Measurements from ENCODE around the gene MAP4K4. TPM values are rescaled to one million over a fixed set of nuclear protein-coding genes. Genes with fewer than 3 reads are reported as not detected.

MAP4K4 gene
- total RNA-seq, 8 experiments from 2014 or later = 72.4 to 551 (median 123) TPM

DNA sequence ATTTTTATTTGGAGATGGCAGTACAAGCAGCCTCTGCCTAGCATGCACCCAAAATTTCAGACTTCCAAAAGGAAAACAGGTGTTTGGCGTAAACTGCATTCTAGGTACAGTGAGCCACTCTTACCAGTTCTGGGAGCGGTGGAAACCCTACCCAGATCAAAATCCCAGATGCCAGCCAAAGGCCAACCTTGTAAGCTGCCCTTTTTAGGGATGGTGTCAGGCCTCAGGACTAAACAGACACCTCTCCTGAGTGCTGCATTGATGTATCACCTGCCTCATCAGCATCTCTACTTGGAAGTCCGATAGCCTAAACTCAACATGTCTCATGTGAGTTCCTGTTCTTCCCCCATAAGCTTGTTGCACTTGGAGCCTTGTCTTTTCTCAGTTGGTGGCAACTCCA, 104.0 kb downstream of the MAP4K4 start:
- in situ Hi-C loops (cut with MboI; ENCODE audit: low pct_unique_long_range_greater_than_20kb in 2 of 9, low sequenced_read_pairs in 9 of 9, unreplicated experiment in 9 of 9) = loop anchor here in 1 of 9 experiments (25.0 kb wide), 1 partner anchor 289 kb away; no protein-coding TSS in a partner anchor
- H3K27ac ChIP-seq = no peak overlapping the region
- peaks cover 44 to 46% of the 10 kb centered on the region in 2 donors for H3K4me1 ChIP-seq (replicated peaks in 1 of 2)
- 80 to 100% (median 100%) methylated on average over 1 to 3 of the region's 3 CpGs; no CpG with 5 or more reads in 3 of the 10 experiments for WGBS, 10 experiments
- no peak overlapping the region for H3K4me3 ChIP-seq
- ATAC-seq (replicated peaks in 6 of 8) = no peak

DNA sequence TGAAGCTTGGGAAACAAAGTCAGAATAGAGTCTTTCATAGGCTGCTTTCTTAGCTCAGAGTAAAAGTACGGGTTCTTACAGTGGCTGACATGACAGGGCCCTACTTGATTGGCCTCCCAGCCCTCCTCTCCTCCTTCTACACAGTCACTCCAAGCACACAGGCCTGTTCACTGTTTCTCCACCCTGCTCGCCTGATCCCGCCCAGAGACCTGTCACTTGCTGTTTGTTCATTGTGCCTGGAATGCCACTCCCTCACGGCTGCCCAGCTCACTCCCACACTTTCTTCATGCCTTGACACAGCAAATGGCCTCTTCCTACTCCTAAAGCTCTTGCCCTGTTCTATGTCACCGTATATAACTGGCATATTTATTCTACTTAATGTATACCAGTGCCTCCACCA, 104.8 kb downstream of the MAP4K4 start:
- in situ Hi-C loops (cut with MboI; ENCODE audit: low pct_unique_long_range_greater_than_20kb in 2 of 9, low sequenced_read_pairs in 9 of 9, unreplicated experiment in 9 of 9) = loop anchor here in 1 of 9 experiments (25.0 kb wide), 1 partner anchor 290 kb away; no protein-coding TSS in a partner anchor
- WGBS, 10 experiments = 40 to 100% (median 83%) methylated on average over 1 to 4 of the region's 5 CpGs; no CpG with 5 or more reads in 1 of the 10 experiments
- no peak overlapping the region for H3K4me3 ChIP-seq
- H3K27ac ChIP-seq = no peak overlapping the region
- peaks cover 41 to 46% of the 10 kb centered on the region in 2 donors for H3K4me1 ChIP-seq (replicated peaks in 1 of 2)
- peak; percentile 35 to 80 (median 44) for ATAC-seq (replicated peaks in 6 of 8)

DNA sequence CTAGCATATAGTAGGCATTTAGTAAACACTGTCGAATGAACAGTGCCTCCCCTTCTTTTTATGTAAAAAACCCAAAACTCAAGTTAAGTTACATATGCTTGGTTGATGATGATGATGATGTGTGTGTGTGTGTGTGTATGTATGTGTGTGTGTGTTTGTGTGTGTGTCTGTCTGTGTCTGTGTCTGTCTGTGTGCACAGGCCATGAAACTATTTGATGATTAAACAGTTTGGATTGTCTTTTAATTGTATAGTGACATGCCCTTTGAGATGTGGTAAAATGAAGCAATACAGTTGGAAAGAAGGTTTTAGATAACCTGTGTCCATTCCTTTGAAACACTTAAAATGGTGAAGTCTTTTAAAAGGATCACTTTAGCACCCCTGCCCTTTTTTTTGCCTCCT, 105.6 kb downstream of the MAP4K4 start:
- ATAC-seq (replicated peaks in 6 of 8) = no peak
- in situ Hi-C loops (cut with MboI; ENCODE audit: low pct_unique_long_range_greater_than_20kb in 2 of 9, low sequenced_read_pairs in 9 of 9, unreplicated experiment in 9 of 9) = loop anchor here in 1 of 9 experiments (25.0 kb wide), 1 partner anchor 291 kb away; no protein-coding TSS in a partner anchor
- H3K4me3 ChIP-seq = no peak overlapping the region
- peaks cover 41 to 43% of the 10 kb centered on the region in 2 donors for H3K4me1 ChIP-seq (replicated peaks in 1 of 2)
- H3K27ac ChIP-seq = no peak overlapping the region
- WGBS, 10 experiments = 40 to 80% (median 69%) methylated on average over 1 of the region's 1 CpG; no CpG with 5 or more reads in 6 of the 10 experiments

DNA sequence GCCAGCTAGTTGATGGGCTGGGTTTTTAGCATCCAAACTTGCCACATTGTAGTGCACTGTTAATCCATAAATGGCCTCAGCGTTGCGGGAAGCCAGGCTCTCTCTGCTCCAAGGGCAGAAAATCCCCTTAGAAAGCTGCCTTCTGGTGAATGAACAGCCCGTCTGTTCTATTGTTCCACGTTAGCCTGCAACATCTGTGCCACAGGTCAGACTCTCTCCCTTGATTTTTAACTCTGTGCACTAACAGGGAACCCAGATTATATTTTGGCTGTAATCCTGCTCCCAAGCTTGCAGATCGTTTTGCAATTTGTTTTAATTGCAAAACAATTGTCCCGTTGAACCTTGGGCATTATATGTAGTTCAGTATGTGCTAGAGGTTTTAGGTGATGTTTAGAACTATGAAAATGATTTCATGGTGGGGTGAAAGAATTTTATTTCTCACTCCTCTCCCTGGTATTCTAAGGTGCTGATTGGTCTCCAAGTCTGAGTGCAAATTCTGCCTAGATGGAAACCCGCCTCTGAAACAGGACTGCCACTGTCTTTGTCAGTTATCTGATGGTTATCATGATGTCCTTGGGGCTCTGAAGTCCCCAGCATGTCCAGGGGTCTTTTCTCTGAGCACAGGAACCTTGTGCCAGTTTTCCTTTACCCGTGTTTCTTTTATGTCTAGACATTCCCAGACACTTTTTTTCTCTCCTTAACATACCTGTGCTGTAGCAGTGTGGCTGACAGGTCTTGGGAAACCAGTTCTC, 106.6 kb downstream of the MAP4K4 start:
- H3K27ac ChIP-seq = peak overlapping the region in 1 of 2 donors; percentile 18
- no peak overlapping the region for H3K4me3 ChIP-seq
- peaks cover 37 to 41% of the 10 kb centered on the region in 2 donors for H3K4me1 ChIP-seq (replicated peaks in 1 of 2)
- in situ Hi-C loops (cut with MboI; ENCODE audit: low pct_unique_long_range_greater_than_20kb in 2 of 9, low sequenced_read_pairs in 9 of 9, unreplicated experiment in 9 of 9) = loop anchor here in 1 of 9 experiments (25.0 kb wide), 1 partner anchor 292 kb away; no protein-coding TSS in a partner anchor
- 9 to 80% (median 40%) methylated on average over 1 to 8 of the region's 8 CpGs; no CpG with 5 or more reads in 1 of the 10 experiments for WGBS, 10 experiments
- ATAC-seq (replicated peaks in 6 of 8) = peak in 5 of 8 experiments; percentile 49 to 66 (median 63)

DNA sequence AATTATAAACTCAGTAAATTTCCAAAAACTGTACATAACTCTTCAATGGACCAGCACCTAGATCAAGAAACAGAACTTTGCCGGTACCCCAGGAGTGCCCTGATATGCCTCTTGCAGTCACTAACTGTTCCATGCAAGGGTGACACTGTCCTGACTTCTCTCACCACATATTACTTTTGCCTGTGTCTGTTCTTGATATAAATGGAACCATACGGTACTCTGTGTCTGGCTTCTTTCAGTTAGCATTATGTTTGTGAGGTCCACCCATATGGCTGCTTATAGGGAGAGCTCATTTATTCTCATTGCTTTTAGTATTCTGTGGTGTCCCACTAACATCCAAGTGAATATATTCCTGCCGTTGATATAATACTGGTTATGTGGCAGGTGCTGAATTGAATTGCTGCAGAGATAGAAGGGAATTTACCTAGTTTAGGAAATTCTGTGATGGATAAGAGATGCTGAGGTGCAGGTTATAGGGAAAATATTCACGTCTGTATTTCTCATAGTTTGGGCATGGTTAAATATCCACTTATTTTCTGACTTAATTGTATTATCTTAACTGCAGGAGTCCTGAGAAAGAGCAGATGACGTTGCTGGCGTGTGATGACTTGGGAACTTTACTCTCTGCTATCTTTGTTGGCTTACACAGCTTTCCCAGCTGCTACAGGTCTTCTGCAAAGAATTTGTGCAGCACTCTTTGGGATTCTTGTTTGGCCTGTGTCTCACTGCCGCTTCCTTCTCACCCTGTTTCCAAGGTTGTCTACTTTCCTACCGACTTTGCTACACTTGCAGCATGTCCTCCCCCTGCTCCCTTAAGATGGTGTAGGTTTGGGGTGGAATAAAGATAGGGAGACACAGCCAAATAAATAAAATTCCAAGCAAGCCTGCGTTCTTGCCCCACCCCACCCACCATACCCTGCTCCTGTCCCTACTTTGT, 107.9 kb downstream of the MAP4K4 start:
- H3K27ac ChIP-seq = peak overlapping the region in 1 of 2 donors; percentile 46
- 54 to 80% (median 64%) methylated on average over 1 to 8 of the region's 9 CpGs; no CpG with 5 or more reads in 2 of the 10 experiments for WGBS, 10 experiments
- no peak overlapping the region for H3K4me3 ChIP-seq
- peaks cover 43 to 45% of the 10 kb centered on the region in 2 donors for H3K4me1 ChIP-seq (replicated peaks in 1 of 2)
- in situ Hi-C loops (cut with MboI; ENCODE audit: low pct_unique_long_range_greater_than_20kb in 2 of 9, low sequenced_read_pairs in 9 of 9, unreplicated experiment in 9 of 9) = loop anchor here in 1 of 9 experiments (25.0 kb wide), 1 partner anchor 293 kb away; no protein-coding TSS in a partner anchor
- peak in 5 of 8 experiments; percentile 15 to 28 (median 16) for ATAC-seq (replicated peaks in 6 of 8)

DNA sequence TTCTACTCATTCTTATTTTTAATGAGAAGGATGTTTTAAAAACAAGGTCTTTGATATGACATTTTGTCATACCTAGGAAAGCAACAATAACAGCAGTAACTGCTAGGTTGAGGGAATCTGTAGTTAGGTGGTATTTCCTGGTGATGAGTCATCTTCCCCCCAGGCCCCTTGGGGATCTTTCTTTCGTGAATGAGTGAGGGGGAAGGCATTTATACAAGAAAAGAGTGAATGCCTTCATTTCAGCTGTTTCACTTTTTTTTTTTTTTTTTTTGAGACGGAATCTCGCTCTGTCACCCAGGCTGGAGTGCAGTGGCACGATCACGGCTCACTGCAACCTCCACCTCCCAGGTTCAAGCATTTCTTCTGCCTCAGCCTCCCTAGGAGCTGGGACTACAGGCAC, 108.6 kb downstream of the MAP4K4 start:
- in situ Hi-C loops (cut with MboI; ENCODE audit: low pct_unique_long_range_greater_than_20kb in 2 of 9, low sequenced_read_pairs in 9 of 9, unreplicated experiment in 9 of 9) = loop anchor here in 1 of 9 experiments (25.0 kb wide), 1 partner anchor 294 kb away; no protein-coding TSS in a partner anchor
- Histone ChIP-seq H3K4me3 (no peak overlapping the region), H3K27ac (peak overlapping the region in 1 of 2 donors; percentile 46), H3K4me1 (replicated peaks in 1 of 2) (peaks cover 36 to 41% of the 10 kb centered on the region in 2 donors)
- peak in 6 of 8 experiments; percentile 2 to 80 (median 70) for ATAC-seq (replicated peaks in 6 of 8)
- 0 to 60% (median 7%) methylated on average over 1 to 5 of the region's 5 CpGs; no CpG with 5 or more reads in 2 of the 10 experiments for WGBS, 10 experiments

DNA sequence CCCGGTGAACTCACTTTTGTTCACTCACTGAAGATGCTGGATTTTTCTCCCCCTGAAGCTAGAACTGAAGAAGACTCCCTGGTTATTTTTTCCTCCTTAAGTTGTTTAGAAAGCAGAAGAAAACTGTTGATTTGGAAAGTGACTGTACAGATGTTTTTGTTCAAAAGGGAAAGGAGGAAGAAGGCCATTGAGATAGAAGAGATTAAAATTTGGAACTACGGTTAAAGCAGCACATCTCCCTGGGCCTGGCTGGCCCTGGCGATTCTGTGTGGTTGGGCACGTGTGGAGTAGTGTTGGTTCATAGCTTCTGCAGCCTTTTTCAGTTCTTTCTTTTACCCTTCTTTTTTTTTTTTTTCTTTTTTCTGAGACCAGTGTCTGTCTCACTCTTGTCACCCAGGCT, 109.2 kb downstream of the MAP4K4 start:
- WGBS, 10 experiments = 32 to 100% (median 82%) methylated on average over 1 to 4 of the region's 4 CpGs; no CpG with 5 or more reads in 1 of the 10 experiments
- Histone ChIP-seq H3K27ac (peak overlapping the region in 1 of 2 donors; percentile 46), H3K4me3 (no peak overlapping the region), H3K4me1 (replicated peaks in 1 of 2) (peaks cover 33 to 38% of the 10 kb centered on the region in 2 donors)
- ATAC-seq (replicated peaks in 6 of 8) = no peak
- in situ Hi-C loops (cut with MboI; ENCODE audit: low pct_unique_long_range_greater_than_20kb in 2 of 9, low sequenced_read_pairs in 9 of 9, unreplicated experiment in 9 of 9) = loop anchor here in 1 of 9 experiments (25.0 kb wide), 1 partner anchor 294 kb away; no protein-coding TSS in a partner anchor

DNA sequence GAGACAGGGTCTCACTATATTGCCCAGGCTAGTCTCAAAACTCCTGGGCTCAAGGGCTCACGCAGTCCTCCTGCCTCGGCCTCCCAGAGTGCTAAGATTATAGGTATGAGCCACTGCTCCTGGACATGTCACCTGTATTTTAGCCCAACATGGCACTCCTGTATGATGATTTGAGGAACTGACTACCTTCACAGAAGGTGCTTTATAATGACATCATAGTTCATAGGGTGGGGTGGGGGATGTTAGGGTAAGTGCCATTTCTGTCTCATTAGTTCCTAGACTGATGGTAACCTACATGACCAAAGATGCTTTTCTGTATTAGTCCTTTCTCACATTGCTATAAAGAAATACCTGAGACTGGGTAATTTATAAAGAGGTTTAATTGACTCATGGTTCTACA, 109.7 kb downstream of the MAP4K4 start:
- Histone ChIP-seq H3K27ac (no peak overlapping the region), H3K4me1 (replicated peaks in 1 of 2) (peaks cover 31 to 38% of the 10 kb centered on the region in 2 donors), H3K4me3 (no peak overlapping the region)
- no peak for ATAC-seq (replicated peaks in 6 of 8)
- in situ Hi-C loops (cut with MboI; ENCODE audit: low pct_unique_long_range_greater_than_20kb in 2 of 9, low sequenced_read_pairs in 9 of 9, unreplicated experiment in 9 of 9) = loop anchor here in 1 of 9 experiments (25.0 kb wide), 1 partner anchor 295 kb away; no protein-coding TSS in a partner anchor
- WGBS, 10 experiments = 90 to 100% (median 100%) methylated on average over 1 to 2 of the region's 2 CpGs; no CpG with 5 or more reads in 5 of the 10 experiments

DNA sequence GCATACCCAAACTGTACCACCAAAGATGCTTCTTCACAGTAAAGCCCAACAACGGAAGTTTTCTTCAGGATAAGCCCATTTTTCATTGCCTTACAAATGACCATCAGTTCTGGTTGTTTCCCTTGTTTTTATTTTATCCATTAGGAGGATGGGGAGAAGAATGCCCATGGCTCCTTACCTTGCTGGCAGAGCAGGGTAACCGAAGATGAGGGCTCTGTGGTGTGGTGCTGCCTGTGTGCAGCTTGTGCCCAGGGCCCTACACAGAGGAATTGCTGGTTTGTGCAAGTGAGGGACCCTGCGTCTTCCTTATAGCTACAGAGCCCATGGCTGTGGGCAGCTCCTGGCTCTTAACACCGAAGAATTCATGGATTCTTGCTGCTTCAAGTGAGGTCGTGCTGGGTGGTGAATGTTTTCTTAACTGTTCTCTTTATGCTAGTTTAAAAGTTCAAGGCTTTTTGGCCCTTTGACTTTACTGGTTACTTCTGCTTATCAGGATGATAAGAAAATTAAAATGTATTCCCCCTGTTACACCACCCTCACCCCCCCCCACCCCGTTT, 110.6 kb downstream of the MAP4K4 start:
- Histone ChIP-seq H3K4me3 (no peak overlapping the region), H3K27ac (no peak overlapping the region), H3K4me1 (replicated peaks in 1 of 2) (peaks cover 30 to 36% of the 10 kb centered on the region in 2 donors)
- 40 to 100% (median 83%) methylated on average over 1 to 4 of the region's 6 CpGs; no CpG with 5 or more reads in 4 of the 10 experiments for WGBS, 10 experiments
- ATAC-seq (replicated peaks in 6 of 8) = no peak
- in situ Hi-C loops (cut with MboI; ENCODE audit: low pct_unique_long_range_greater_than_20kb in 2 of 9, low sequenced_read_pairs in 9 of 9, unreplicated experiment in 9 of 9) = loop anchor here in 1 of 9 experiments (25.0 kb wide), 1 partner anchor 296 kb away; no protein-coding TSS in a partner anchor

DNA sequence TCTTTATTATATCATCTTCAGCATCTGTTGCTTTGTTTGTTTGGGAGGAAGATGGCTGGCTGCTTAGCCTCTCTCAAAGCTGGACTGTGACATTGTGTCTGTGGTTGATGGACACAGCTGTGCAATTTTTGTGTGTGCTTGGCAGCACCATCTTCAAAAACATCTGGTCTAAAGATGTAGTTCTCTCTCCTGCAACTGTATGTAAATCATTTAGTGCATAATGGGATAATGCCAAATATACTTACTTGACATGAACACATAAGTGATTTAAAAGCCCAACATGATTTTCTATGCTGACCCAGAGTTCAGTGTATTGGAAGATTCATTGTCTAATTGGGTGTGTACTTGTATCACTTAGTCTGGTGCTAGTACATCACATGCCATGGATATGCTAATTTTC, 112.2 kb downstream of the MAP4K4 start:
- in situ Hi-C loops (cut with MboI; ENCODE audit: low pct_unique_long_range_greater_than_20kb in 2 of 9, low sequenced_read_pairs in 9 of 9, unreplicated experiment in 9 of 9) = loop anchor here in 1 of 9 experiments (25.0 kb wide), 1 partner anchor 297 kb away; no protein-coding TSS in a partner anchor
- H3K4me3 ChIP-seq = no peak overlapping the region
- peak in 3 of 8 experiments; percentile 57 to 79 (median 76) for ATAC-seq (replicated peaks in 6 of 8)
- H3K27ac ChIP-seq = no peak overlapping the region
- peaks cover 19 to 21% of the 10 kb centered on the region in 2 donors for H3K4me1 ChIP-seq (replicated peaks in 1 of 2)

DNA sequence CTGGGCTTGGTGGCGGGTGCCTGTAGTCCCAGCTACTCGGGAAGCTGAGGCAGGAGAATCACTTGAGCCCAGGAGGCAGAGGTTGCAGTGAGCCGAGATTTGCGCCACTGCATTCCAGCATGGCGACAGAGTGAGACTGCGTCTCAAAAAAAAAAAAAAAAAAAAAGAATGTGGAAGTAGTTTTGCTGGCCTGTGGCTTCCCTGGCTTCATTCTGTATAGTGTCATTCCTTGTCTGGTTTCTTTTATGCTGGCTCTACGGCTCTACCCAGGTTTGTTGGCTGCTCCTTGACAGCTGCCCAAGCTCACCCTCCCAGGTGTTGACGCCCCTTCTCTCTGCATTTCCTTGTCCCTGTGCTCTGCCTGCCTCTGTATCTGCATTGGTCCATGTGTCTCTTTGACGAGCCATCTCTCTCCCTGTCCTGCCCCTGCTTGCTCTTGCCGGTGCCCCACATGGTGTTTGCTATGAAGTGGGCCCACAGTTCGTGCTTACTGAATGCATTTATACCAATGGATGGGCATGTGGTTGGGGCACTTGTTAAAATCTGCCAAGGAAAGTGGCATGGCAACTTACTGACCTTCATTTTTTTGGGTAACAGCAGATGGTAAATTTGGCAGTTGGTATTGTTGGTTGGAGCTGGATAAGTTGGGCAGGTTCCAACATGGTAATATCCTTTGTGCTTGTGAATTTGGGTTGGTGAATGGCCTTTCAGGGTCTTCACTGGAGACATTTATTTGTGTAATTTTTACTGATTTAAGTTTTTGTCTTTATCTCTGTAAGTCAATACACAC, 113.9 kb downstream of the MAP4K4 start:
- no peak for ATAC-seq (replicated peaks in 6 of 8)
- in situ Hi-C loops (cut with MboI; ENCODE audit: low pct_unique_long_range_greater_than_20kb in 2 of 9, low sequenced_read_pairs in 9 of 9, unreplicated experiment in 9 of 9) = loop anchor here in 1 of 9 experiments (25.0 kb wide), 1 partner anchor 299 kb away; no protein-coding TSS in a partner anchor
- H3K4me3 ChIP-seq = no peak overlapping the region
- peaks cover 11% of the 10 kb centered on the region in 2 donors for H3K4me1 ChIP-seq (replicated peaks in 1 of 2)
- no peak overlapping the region for H3K27ac ChIP-seq
- WGBS, 10 experiments = 92 to 100% (median 96%) methylated on average over 1 to 5 of the region's 11 CpGs; no CpG with 5 or more reads in 4 of the 10 experiments
